ENCODE measurements around the gene ANKS1B.

Gene ANKS1B

GRCh38 chr12:98733667-98734350 lies 1250.9 kb downstream of the ANKS1B start:
- no peak for DNase-seq (ENCODE audit: low spot score in 2 of 2)
- H3K36me3 Mint-ChIP-seq, result peaks cover 39% of the 10 kb centered on the region

DNA sequence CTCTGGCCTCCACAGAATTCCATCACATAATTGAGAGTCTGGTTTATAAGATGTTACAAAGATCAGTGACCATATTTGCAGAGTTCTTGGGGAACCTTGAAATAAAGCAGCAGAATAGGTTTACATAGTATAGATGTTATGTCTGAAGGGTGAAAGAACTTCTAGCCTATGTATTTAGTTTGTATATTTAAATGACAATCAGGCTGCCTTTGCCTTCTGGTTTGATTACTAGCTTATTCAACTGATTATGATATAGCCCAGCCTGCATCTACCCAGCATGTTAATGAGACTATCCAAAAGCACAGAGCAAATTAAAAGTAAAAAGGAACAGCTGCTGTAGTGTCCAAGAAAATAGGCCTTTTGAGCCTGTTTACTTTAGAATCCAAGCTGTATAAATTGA lies 1254.3 kb downstream of the ANKS1B start:
- DNase-seq (ENCODE audit: low spot score in 2 of 2), result no peak
- Mint-ChIP-seq H3K4me3 (no peak overlapping the region), H3K27ac (no peak overlapping the region), H3K36me3 (peaks cover 41% of the 10 kb centered on the region), H3K27me3 (no peaks in the 10 kb centered on the region), H3K9me3 (no peaks in the 10 kb centered on the region), H3K4me1 (no peaks in the 10 kb centered on the region)
- no peak for ATAC-seq (ENCODE audit: low read depth)

More at GRCh38 chr12:98733667-98734350, 1250.9 kb downstream of the ANKS1B start:
- ATAC-seq (ENCODE audit: low read depth), result no peak
- Mint-ChIP-seq H3K9me3 (no peaks in the 10 kb centered on the region), H3K4me3 (no peak overlapping the region), H3K27ac (no peak overlapping the region), H3K27me3 (no peaks in the 10 kb centered on the region), H3K4me1 (no peaks in the 10 kb centered on the region)

GRCh38 chr12:98727196-98727595 lies 1257.5 kb downstream of the ANKS1B start:
- H3K27me3 Mint-ChIP-seq, result no peaks in the 10 kb centered on the region
- H3K4me1 Mint-ChIP-seq, result peaks cover 3% of the 10 kb centered on the region
- H3K4me3 Mint-ChIP-seq, result no peak overlapping the region
- no peak overlapping the region for H3K27ac Mint-ChIP-seq
- no peak for ATAC-seq (ENCODE audit: low read depth)
- DNase-seq (ENCODE audit: low spot score in 2 of 2), result no peak
- peaks cover 44% of the 10 kb centered on the region for H3K36me3 Mint-ChIP-seq
- H3K9me3 Mint-ChIP-seq, result no peaks in the 10 kb centered on the region

DNA sequence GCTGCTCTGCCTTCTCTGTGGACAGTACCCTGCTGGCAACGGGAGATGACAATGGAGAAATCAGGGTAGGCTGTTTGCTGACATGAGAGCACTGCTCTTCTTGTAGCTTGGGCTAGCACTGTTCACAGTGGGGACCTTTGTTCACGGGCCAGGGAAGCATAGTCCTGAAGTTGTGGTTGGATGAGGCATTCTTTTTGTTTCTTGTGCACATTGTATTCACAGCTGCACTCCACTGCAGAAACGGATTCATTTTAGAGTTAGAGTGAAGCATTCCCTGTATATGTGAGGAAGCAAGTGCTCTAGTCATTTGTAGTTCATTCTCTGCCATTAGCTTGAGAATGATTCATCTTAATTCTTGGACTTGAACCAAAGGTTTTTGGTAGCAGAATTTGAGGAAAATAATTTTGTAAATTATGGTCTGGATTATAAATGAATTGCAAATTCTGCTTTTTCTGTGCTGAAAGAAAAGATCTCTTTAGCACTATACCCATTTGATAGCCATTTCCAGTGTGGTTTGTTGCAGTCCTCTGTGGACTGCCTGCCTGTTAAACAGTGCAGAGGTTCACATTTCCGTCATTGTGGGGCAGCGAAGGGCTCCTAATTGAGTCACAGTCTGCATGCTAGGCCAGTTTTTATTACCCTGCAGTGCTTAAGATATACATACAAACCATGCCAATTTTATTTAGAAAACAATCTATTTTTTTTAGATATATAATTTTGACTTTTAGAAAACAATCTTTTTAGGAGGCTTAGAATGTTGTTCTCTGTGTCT lies 1259.1 kb downstream of the ANKS1B start:
- H3K36me3 Mint-ChIP-seq, result peaks cover 37% of the 10 kb centered on the region
- ATAC-seq (ENCODE audit: low read depth), result no peak
- no peaks in the 10 kb centered on the region for H3K27me3 Mint-ChIP-seq
- no peak for DNase-seq (ENCODE audit: low spot score in 2 of 2)
- peak overlapping the region; percentile 21 for H3K27ac Mint-ChIP-seq
- H3K4me3 Mint-ChIP-seq, result no peak overlapping the region
- no peaks in the 10 kb centered on the region for H3K9me3 Mint-ChIP-seq
- peaks cover 3% of the 10 kb centered on the region for H3K4me1 Mint-ChIP-seq

- Mint-ChIP-seq H3K27me3 (no peaks in the 10 kb centered on the region), H3K27ac (no peak overlapping the region), H3K4me3 (no peak overlapping the region), H3K36me3 (peaks cover 33% of the 10 kb centered on the region), H3K4me1 (peaks cover 4% of the 10 kb centered on the region), H3K9me3 (no peaks in the 10 kb centered on the region)
- DNase-seq (ENCODE audit: low spot score in 2 of 2) (no peak), ATAC-seq (ENCODE audit: low read depth) (no peak)
Observed at GRCh38 chr12:98724384-98725155, 1260.2 kb downstream of the ANKS1B start.

DNA sequence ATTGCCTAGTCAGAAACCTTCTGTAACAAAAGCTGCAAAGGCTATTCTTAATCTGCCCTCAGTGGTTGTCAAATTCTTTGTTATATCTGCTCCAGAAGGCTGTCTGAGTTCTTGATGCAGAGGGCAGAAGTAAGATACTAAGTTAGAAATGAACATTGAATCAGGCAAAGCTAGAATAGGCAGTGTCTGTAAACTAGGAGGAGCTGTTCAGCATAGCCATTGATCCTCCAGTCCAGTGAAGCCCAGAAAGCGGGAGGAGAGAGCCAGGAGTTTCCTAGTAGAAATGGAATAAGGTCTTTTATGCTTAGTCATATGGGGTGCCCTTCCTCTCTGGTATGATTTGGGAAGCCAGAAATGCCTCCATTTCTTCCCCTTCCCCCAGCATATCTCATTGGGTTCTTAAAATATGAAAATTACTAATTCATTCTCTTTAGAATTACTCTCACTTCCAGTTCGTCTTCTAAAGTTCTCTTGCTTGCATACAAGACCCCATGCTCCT lies 1263.5 kb downstream of the ANKS1B start:
- no peak for DNase-seq (ENCODE audit: low spot score in 2 of 2)
- Mint-ChIP-seq H3K4me1 (peaks cover 5% of the 10 kb centered on the region), H3K4me3 (no peak overlapping the region), H3K9me3 (no peaks in the 10 kb centered on the region), H3K36me3 (peaks cover 42% of the 10 kb centered on the region), H3K27me3 (no peaks in the 10 kb centered on the region), H3K27ac (no peak overlapping the region)
- ATAC-seq (ENCODE audit: low read depth), result no peak

- no peaks in the 10 kb centered on the region for H3K27me3 Mint-ChIP-seq
- DNase-seq (ENCODE audit: low spot score in 2 of 2) (no peak), ATAC-seq (ENCODE audit: low read depth) (no peak)
- peaks cover 5% of the 10 kb centered on the region for H3K4me1 Mint-ChIP-seq
- H3K36me3 Mint-ChIP-seq, result peaks cover 40% of the 10 kb centered on the region
- H3K4me3 Mint-ChIP-seq, result no peak overlapping the region
- no peak overlapping the region for H3K27ac Mint-ChIP-seq
- no peaks in the 10 kb centered on the region for H3K9me3 Mint-ChIP-seq
Observed at GRCh38 chr12:98719515-98720504, 1264.9 kb downstream of the ANKS1B start.

GRCh38 chr12:98714426-98714825 lies 1270.3 kb downstream of the ANKS1B start:
- no peaks in the 10 kb centered on the region for H3K27me3 Mint-ChIP-seq
- H3K9me3 Mint-ChIP-seq, result no peaks in the 10 kb centered on the region
- ATAC-seq (ENCODE audit: low read depth) (no peak), DNase-seq (ENCODE audit: low spot score in 2 of 2) (no peak)
- no peak overlapping the region for H3K27ac Mint-ChIP-seq
- no peak overlapping the region for H3K4me3 Mint-ChIP-seq
- H3K36me3 Mint-ChIP-seq, result peaks cover 40% of the 10 kb centered on the region
- no peaks in the 10 kb centered on the region for H3K4me1 Mint-ChIP-seq

DNA sequence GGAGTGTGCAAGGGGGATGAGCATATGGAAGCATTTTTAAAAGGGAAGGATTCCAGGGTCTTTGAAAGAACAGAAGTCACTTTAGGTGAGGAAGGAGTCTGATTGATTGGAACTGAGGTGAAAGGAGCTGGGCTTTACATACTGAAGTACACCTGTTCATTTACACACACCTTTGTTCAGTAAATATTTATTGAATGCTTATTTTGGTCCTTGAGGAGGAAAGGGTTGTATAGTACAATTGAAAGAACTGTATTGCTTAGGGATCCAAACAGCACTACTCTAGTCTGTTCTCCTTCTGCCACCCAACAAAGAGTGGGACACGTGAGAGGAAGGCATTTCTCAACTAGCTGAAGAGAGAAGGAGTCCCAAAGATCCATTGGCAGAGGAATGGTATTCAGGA lies 1275.7 kb downstream of the ANKS1B start:
- Mint-ChIP-seq H3K36me3 (peaks cover 37% of the 10 kb centered on the region), H3K4me1 (no peaks in the 10 kb centered on the region), H3K4me3 (no peak overlapping the region), H3K27me3 (no peaks in the 10 kb centered on the region), H3K27ac (no peak overlapping the region), H3K9me3 (no peaks in the 10 kb centered on the region)
- DNase-seq (ENCODE audit: low spot score in 2 of 2) (no peak), ATAC-seq (ENCODE audit: low read depth) (no peak)

- Mint-ChIP-seq H3K4me1 (no peaks in the 10 kb centered on the region), H3K4me3 (no peak overlapping the region), H3K9me3 (no peaks in the 10 kb centered on the region), H3K36me3 (peaks cover 25% of the 10 kb centered on the region), H3K27ac (no peak overlapping the region), H3K27me3 (no peaks in the 10 kb centered on the region)
- ATAC-seq (ENCODE audit: low read depth) (no peak), DNase-seq (ENCODE audit: low spot score in 2 of 2) (no peak)
Observed at GRCh38 chr12:98701166-98701565, 1283.6 kb downstream of the ANKS1B start.

GRCh38 chr12:98699586-98699985 lies 1285.2 kb downstream of the ANKS1B start:
- DNase-seq (ENCODE audit: low spot score in 2 of 2), result no peak
- Mint-ChIP-seq H3K4me1 (no peaks in the 10 kb centered on the region), H3K27ac (no peak overlapping the region), H3K4me3 (no peak overlapping the region), H3K36me3 (peaks cover 28% of the 10 kb centered on the region), H3K27me3 (no peaks in the 10 kb centered on the region), H3K9me3 (no peaks in the 10 kb centered on the region)
- ATAC-seq (ENCODE audit: low read depth), result no peak

DNA sequence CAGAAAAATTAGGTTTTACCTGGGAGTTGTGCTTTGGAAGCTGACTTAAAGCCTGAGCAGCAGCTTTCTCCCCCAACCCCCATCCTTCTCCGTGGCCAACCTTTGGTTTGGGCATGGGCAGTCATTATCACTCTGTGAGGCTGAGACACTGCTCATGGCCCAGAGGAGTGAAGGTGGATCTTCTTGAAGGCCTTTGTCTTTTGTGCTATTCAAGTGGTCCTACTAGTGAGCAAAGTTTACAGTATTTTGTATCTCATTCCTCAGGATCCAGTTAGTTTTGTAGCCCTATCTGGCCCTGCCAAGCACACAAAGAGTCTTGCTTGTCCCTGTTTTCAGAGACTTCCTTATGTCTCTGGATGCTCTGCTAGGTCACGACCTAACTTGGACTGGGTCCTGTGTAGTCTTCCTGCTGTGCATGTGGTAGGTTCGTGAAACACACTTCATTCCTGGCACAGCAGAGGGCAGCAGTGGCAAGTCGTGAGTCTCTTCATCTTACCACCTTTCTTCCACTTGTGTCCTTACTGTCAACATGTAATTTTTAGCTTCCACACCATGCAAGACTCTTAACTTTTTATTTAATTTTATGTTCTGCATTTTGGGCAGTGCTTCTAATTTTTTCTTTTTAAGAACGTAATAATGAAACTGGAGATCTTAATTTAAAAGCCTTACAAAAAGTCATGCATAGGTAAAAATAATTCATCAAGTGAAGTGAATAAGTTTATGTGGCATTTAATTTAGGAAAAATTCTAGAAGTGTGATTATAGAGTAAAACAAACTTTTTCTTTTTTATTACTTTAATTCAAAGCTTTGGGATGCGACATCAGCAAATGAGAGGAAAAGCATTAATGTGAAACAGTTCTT lies 1285.9 kb downstream of the ANKS1B start:
- H3K27me3 Mint-ChIP-seq, result no peaks in the 10 kb centered on the region
- peaks cover 2% of the 10 kb centered on the region for H3K9me3 Mint-ChIP-seq
- no peak for DNase-seq (ENCODE audit: low spot score in 2 of 2)
- peak; percentile 47 for ATAC-seq (ENCODE audit: low read depth)
- H3K4me1 Mint-ChIP-seq, result peaks cover 3% of the 10 kb centered on the region
- no peak overlapping the region for H3K4me3 Mint-ChIP-seq
- H3K27ac Mint-ChIP-seq, result no peak overlapping the region
- H3K36me3 Mint-ChIP-seq, result peaks cover 31% of the 10 kb centered on the region

Measured in memory B cell (primary cell).